Activated CD4-positive, CD25-positive, alpha-beta regulatory T cell treated with anti-CD3 and anti-CD28 coated beads, Interleukin-2, amount 50 U/mL, for 24 hours (primary cell): ENCODE measurements around the gene PGAP6.
A peak's percentile ranks its signal among the peaks of the same experiment; 100 is the strongest.
"Not testable (repeated sequence)": the region's sequence is repeated elsewhere in the genome, so short reads cannot be mapped to it uniquely, and the experiment has no call there.

Experiments used
- ATAC-seq, 2 donors: fragments of 150-1000 bp; cut with Tn5 transposase; one replicate each; pipeline ENCODE4 v1.10.0; 2021; ENCODE audit warnings: mild to moderate bottlenecking in 1 of 2, moderate library complexity in 1 of 2

Gene PGAP6

GRCh38 chr16:349211-349610, 32.6 kb downstream of the PGAP6 start:
- ATAC-seq: peak; percentile 15 to 31

DNA sequence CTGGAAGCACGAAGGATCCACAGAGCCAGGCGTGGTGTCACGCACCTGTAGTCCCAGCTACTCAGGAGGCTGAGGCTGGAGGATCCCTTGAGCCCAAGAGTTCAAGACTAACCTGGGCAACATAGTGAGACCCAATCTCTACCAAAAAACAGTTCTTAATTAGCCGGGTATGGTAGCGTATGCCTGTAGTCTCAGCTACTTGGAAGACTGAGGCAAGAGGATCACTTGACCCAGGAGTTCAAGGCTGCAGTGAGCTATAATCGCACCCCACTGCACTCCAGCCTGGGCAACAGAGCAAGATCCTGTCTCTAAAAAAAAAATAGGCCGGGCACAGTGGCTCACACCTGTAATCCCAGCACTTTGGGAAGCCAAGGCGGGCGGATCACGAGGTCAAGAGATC, 33.3 kb downstream of the PGAP6 start:
- not testable (repeated sequence) for ATAC-seq

DNA sequence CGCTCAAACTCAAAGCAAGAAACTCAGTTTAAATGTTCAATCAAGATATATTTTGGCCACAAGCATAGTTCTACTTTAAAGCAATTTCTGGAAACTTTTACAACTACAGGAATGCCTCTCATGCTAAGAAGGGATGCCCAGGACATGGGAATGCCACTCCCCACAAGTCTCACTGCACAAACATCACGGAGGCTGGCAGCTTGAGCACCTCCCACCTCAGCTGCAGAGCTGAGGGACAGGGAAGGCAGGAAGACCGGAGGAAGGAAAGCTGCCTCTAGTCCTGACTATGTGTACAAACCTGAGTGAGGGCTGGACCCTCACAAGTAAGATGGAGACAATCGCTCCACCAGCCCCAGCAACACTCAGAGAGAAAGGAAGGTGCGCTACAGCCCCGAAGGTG, 34.6 kb downstream of the PGAP6 start:
- ATAC-seq: no peak

DNA sequence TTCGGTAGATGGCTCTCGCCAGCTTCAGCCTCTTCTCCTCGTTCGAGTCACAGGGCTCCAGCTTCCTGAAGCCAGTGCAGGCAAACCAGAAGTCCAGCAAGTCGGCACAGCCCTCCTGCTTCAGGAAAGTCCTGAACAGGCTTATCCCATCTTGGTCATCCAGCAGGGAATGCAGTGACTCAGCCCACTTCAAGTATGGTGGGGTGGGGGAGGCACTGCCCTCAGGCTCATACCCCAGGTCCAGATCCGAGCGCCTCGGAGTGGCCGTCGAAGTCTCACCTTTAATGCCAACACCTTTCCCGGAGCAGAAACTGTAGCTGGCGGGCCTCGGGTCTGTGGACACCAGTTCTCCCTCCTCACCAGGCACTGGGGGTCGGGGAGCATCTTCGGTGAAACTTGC, 35.2 kb downstream of the PGAP6 start:
- ATAC-seq: no peak

- peak; percentile 42 to 64 for ATAC-seq
These were observed 36.0 kb downstream of the PGAP6 start for GRCh38 chr16:345772-346171.

- ATAC-seq: no peak
These were observed 39.1 kb downstream of the PGAP6 start for GRCh38 chr16:342455-343213.

- ATAC-seq: not testable (repeated sequence)
These were observed 39.8 kb downstream of the PGAP6 start for GRCh38 chr16:341974-342336.

GRCh38 chr16:341095-341973, 40.4 kb downstream of the PGAP6 start:
- not testable (repeated sequence) for ATAC-seq

DNA sequence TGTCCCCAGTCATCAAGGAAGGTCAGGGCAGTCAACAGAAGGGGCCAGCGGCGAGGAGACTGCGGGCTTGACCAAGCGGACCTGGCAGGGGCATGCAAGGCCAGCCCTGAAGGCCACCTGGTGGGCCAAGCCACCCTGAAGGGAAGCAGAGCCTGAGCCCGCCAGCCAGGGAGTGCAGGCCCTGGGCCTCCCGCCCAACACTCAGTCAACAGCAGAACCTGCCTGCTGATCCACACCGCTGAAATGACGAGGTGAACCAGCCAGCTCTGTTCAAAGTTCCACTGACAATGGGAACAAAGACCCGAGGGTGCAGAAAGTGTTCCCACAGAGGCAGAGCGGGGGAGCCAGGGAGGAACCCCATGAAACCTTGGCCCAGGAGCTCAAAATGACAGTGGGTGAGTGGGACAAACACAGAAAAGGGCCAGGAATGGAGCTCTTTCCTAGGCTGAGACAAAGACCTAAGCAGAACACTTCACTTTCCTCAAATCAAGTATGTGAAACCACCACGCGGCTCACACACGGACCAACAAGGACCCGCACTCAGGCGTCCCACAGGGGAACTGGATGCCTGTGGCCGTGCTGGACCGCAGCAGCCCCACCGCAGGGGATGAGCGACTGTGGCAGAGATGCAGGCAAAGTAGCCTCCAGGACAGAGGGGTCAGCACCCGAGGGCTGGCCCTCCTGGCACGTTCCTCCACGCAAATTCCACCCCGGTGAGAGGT, 41.2 kb downstream of the PGAP6 start:
- ATAC-seq: no peak

- ATAC-seq: peak in 1 of 2 donors; percentile 38
These were observed 42.1 kb downstream of the PGAP6 start for GRCh38 chr16:339680-340079.

- ATAC-seq: no peak
These were observed 43.7 kb downstream of the PGAP6 start for GRCh38 chr16:337975-338575.

GRCh38 chr16:337437-337836, 44.3 kb downstream of the PGAP6 start:
- no peak for ATAC-seq

- no peak for ATAC-seq
These were observed 45.5 kb downstream of the PGAP6 start for GRCh38 chr16:336269-336668.

DNA sequence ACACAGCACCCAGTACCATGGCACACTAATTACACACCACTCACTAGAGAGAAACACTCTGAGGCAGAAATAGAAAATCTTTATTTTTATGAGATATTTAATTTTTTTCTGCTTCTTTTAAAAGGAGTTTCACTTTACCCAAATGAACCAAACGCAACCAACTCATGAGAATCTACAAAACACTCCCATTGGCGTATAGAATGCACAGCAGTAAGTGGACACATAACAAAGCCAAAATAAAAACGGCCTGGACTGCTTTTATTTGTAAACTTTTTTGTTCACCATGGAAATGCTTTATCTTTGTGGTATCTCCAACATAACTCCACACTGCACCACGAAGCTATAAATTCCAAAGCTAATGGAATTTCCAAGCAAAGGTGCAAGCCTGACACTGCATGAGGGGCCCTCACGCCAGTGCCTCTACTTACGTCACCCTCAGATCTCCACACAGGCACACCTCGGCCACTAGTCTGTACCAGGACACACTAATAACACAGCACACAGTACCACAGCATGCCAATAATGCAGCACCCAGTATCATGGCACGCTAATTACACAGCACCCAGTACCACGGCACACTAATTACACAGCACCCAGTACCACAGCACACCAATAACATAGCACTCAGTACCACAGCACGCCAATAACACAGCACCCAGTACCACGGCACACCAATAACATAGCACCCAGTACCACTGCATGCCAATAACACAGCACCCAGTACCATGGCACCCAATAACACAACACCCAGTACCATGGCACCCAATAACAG, 46.7 kb downstream of the PGAP6 start:
- ATAC-seq: not testable (repeated sequence)

- not testable (repeated sequence) for ATAC-seq
These were observed 47.5 kb downstream of the PGAP6 start for GRCh38 chr16:334164-334832.

DNA sequence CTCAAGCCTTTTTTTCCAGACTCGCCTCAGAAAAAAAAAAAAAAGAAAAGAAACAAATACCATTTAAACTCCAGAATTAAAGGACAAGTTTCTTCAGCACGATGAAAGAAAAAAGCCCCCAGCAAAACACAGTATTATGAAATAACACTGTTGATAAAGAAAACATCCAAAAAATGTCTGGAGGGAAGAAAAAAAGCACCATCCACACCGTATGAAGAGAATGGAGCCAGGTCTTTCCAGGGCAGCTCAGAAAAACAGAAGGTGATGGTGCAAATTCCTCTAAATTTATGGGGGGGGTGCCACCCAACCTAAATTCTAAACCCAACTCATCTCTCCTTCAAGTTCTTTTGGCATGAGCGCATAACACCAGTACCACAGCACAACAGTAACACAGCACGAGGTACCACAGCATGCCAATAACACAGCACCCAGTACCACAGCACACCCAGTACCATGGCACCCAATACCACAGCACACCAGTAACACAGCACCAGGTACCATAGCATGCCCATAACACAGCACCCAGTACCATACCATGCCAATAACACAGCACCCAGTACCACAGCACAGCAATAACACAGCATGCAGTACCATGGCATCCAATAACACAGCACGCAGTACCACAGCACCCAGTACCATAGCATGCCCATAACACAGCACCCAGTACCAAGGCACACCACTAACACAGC, 48.2 kb downstream of the PGAP6 start:
- ATAC-seq: no peak

GRCh38 chr16:331181-331814, 50.5 kb downstream of the PGAP6 start:
- ATAC-seq: not testable (repeated sequence)

GRCh38 chr16:330741-331140, 51.0 kb downstream of the PGAP6 start:
- ATAC-seq: no peak

- ATAC-seq: no peak
These were observed 56.2 kb downstream of the PGAP6 start for GRCh38 chr16:325375-326145.
